ENCODE measurements around the gene IQGAP2.

IQGAP2 gene

GRCh38 chr5:76450054-76450453 lies 47.0 kb downstream of the IQGAP2 start:
- H3K4me3 ChIP-seq (ENCODE audit: low read length), result no peak overlapping the region
- no peak for TF ChIP-seq CTCF (conservative IDR thresholded peaks at IDR 0.05; ENCODE audit: low read length)
- no peak for DNase-seq (ENCODE audit: low read depth)

GRCh38 chr5:76451031-76451701 lies 48.1 kb downstream of the IQGAP2 start:
- TF ChIP-seq CTCF (conservative IDR thresholded peaks at IDR 0.05; ENCODE audit: low read length), result no peak
- no peak overlapping the region for H3K4me3 ChIP-seq (ENCODE audit: low read length)
- no peak for DNase-seq (ENCODE audit: low read depth)

GRCh38 chr5:76455531-76456133 lies 52.5 kb downstream of the IQGAP2 start:
- DNase-seq (ENCODE audit: low read depth), result no peak
- TF ChIP-seq CTCF (conservative IDR thresholded peaks at IDR 0.05; ENCODE audit: low read length), result no peak
- H3K4me3 ChIP-seq (ENCODE audit: low read length), result no peak overlapping the region

DNA sequence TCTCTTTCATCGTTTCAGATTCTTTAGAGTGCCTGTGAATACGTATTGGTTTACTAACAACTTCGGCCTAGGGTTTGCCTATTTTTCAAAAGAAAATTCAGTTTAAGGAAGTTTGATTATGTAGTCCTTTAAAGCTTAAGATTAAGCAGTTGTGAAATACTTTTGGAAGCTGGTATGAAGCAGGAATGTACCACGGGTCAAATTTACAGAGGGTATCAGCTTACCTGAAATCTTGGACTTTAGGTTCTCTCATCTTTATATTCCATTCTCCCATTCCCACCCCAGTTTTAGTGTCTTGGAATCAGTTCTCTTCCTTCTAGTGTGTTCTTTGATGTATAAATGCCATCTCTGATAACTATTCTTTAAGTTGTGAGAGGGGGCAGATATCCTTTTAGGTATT lies 53.2 kb downstream of the IQGAP2 start:
- TF ChIP-seq CTCF (conservative IDR thresholded peaks at IDR 0.05; ENCODE audit: low read length), result no peak
- DNase-seq (ENCODE audit: low read depth), result no peak
- no peak overlapping the region for H3K4me3 ChIP-seq (ENCODE audit: low read length)

GRCh38 chr5:76457674-76458485 lies 54.8 kb downstream of the IQGAP2 start:
- H3K4me3 ChIP-seq (ENCODE audit: low read length), result no peak overlapping the region
- DNase-seq (ENCODE audit: low read depth), result no peak
- no peak for TF ChIP-seq CTCF (conservative IDR thresholded peaks at IDR 0.05; ENCODE audit: low read length)

DNA sequence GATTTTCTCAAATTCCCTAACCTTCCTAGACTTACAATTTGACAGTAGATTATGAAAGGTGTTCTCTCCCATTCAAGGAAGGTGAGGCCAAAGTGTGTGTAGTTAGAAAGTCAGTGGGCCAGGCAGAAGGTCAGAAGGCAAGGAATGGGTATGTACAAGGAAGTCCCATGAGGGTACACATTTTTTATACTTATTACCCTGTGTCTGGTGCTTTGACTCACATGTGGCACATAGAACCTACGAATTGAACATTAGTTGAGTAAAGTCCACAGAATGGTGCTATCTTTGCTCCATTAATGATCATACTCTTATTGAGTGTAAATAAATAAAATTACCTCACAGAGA lies 55.4 kb downstream of the IQGAP2 start:
- DNase-seq (ENCODE audit: low read depth), result no peak
- no peak overlapping the region for H3K4me3 ChIP-seq (ENCODE audit: low read length)
- no peak for TF ChIP-seq CTCF (conservative IDR thresholded peaks at IDR 0.05; ENCODE audit: low read length)

All from AG10803 (cell line).